DND-41 (cell line): ENCODE measurements around the gene GRIA4.

ENCODE experiments used
- CTCF ChIP-seq: IDR thresholded peaks from 2 replicates; pipeline ENCODE4 v1.5.1; 2012; ENCODE audit warnings: borderline replicate concordance, low read length, moderate library complexity, mild to moderate bottlenecking; ENCODE audit not compliant: poor library complexity, severe bottlenecking; ENCODE audit errors: extremely low read depth
- EZH2 ChIP-seq: IDR thresholded peaks from 3 replicates; pipeline ENCODE4 v1.6.1; 2012; ENCODE audit warnings: borderline replicate concordance, low read depth, mild to moderate bottlenecking, moderate library complexity, low read length, inconsistent platforms; ENCODE audit not compliant: severe bottlenecking

- TF ChIP-seq CTCF, result no peak
- TF ChIP-seq EZH2, result no peak
These were observed 113.4 kb downstream of the GRIA4 start for GRCh38 chr11:105723269-105723668.
